Fibroblast of the aortic adventitia (primary cell): Measurements from ENCODE around the gene PHF13. TPM values are rescaled to one million over a fixed set of nuclear protein-coding genes. Genes with fewer than 3 reads are reported as not detected.
A peak's percentile ranks its signal among the peaks of the same experiment; 100 is the strongest.

Source experiments
- DNase-seq: peaks from one replicate; pipeline ENCODE4 v3.0.0-alpha.2; 2010; ENCODE audit warnings: low read depth
- H3K4me3 ChIP-seq: 2 replicates; pipeline ENCODE4 v1.5.1; 2011; ENCODE audit warnings: low read depth, mild to moderate bottlenecking, control low read depth, low read length, moderate library complexity
- total RNA-seq: library from RNA; depleted of rRNA; stranded (reverse); fragments of >200 nt; gene quantifications from 2 replicates; pipeline ENCODE4 v1.2.3, GENCODE V29; 2012; ENCODE audit warnings: low replicate concordance
- TF ChIP-seq, protein P1 (sequence below): IDR thresholded peaks from 2 replicates; pipeline ENCODE4 v1.5.1; 2011; ENCODE audit warnings: mild to moderate bottlenecking, low read length, control low read depth, inconsistent platforms; ENCODE audit not compliant: insufficient read depth

PHF13 gene
- total RNA-seq, 1 donor: 14.7 TPM

DNA sequence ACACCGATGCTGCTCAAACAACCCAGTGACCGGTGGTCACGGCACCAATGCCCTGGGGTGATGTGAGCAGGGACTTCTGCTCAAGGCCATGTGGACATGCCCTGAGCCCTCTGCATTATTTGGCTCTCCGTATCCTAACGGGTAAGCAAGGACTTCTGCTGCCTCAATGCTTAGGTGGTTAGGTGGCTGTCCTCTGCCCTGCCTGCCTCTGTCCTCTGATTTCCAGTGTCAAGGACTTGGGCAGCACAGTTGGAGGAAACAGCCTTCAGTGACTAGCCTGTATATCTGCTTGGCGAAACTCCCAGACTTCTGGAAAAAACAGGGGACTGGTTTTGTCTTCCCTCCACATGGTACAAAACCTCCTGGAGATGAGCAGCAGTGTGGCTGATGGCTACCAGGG, 53.6 kb downstream of the PHF13 start:
- TF ChIP-seq, protein P1, sequence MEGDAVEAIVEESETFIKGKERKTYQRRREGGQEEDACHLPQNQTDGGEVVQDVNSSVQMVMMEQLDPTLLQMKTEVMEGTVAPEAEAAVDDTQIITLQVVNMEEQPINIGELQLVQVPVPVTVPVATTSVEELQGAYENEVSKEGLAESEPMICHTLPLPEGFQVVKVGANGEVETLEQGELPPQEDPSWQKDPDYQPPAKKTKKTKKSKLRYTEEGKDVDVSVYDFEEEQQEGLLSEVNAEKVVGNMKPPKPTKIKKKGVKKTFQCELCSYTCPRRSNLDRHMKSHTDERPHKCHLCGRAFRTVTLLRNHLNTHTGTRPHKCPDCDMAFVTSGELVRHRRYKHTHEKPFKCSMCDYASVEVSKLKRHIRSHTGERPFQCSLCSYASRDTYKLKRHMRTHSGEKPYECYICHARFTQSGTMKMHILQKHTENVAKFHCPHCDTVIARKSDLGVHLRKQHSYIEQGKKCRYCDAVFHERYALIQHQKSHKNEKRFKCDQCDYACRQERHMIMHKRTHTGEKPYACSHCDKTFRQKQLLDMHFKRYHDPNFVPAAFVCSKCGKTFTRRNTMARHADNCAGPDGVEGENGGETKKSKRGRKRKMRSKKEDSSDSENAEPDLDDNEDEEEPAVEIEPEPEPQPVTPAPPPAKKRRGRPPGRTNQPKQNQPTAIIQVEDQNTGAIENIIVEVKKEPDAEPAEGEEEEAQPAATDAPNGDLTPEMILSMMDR: no peak
- no peak for DNase-seq
- no peak overlapping the region for H3K4me3 ChIP-seq

DNA sequence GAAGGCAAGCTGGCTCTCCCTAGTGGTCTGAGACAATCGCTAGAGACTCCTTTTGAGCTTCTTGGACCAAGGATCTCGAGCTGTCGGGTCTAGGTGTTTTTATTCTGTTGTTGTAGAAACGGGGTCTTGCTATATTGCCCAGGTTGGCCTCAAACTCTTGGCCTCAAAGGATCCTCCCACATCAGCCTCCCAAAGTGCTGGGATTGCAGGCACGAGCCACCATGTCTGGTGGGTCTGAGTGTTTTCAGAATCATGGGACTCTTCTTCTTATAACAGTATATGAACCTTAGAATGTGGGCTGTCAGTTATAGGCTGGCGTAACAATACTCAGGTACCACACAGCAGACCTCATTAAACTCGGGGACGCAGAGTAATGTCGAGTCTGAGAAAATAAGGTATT, 55.0 kb downstream of the PHF13 start:
- no peak for DNase-seq
- no peak overlapping the region for H3K4me3 ChIP-seq
- TF ChIP-seq, protein P1: no peak

DNA sequence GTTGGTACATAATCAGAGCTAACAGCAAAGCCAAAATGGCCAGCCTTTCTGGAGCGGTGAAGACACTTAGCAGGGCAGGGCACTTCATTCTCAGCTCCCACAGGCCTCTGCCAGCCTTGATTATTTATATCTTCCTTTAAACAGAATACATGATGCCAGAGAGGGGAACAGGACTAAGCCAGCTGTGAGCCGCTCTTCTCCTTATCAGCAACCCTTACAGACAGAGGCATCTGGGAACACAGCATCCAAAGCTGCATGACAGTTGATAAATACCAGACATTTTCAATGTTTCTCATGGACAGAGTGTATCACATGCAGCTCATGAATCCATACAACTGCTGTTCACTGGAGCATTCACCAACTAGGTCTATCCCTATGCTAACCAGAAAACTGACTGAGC, 59.0 kb downstream of the PHF13 start:
- DNase-seq: peak; percentile 46
- TF ChIP-seq, protein P1: no peak
- no peak overlapping the region for H3K4me3 ChIP-seq

Other genes with a start within 250 kb of the PHF13 start
- 4.8 and 16.0 TPM in 2 replicates for gene ACOT7, start 220.0 kb upstream of the PHF13 start, total RNA-seq
- 0.09 and 0.65 TPM in 2 replicates for gene HES2, start 193.8 kb upstream of the PHF13 start, total RNA-seq
- not detected in 2 replicates for gene ESPN, start 189.0 kb upstream of the PHF13 start, total RNA-seq
- gene TNFRSF25, start 147.6 kb upstream of the PHF13 start, total RNA-seq: 2.0 and 4.4 TPM in 2 replicates
- gene PLEKHG5, start 122.1 kb upstream of the PHF13 start, total RNA-seq: 3.8 and 5.1 TPM in 2 replicates
- 32.0 and 44.9 TPM in 2 replicates for gene NOL9, start 59.2 kb upstream of the PHF13 start, total RNA-seq
- not detected in 2 replicates for gene TAS1R1, start 58.4 kb upstream of the PHF13 start, total RNA-seq
- 7.7 and 26.4 TPM in 2 replicates for gene ZBTB48, start 33.7 kb upstream of the PHF13 start, total RNA-seq
- gene KLHL21, start 10.9 kb upstream of the PHF13 start, total RNA-seq: 40.8 and 78.4 TPM in 2 replicates
- 9.2 and 11.3 TPM in 2 replicates for gene THAP3, start 11.1 kb downstream of the PHF13 start, total RNA-seq
- gene DNAJC11, start 88.1 kb downstream of the PHF13 start, total RNA-seq: 29.5 and 106 TPM in 2 replicates
- 66.6 and 91.9 TPM in 2 replicates for gene CAMTA1, start 171.7 kb downstream of the PHF13 start, total RNA-seq